ENCODE results near the gene SETD3. TPM values are rescaled to one million over a fixed set of nuclear protein-coding genes. Genes with fewer than 3 reads are reported as not detected.

Gene SETD3
- total and polyA plus RNA-seq, 2 donors (not counting 1 experiment from before 2014, with no cell fraction given) = 30.9 to 38.3 TPM

DNA sequence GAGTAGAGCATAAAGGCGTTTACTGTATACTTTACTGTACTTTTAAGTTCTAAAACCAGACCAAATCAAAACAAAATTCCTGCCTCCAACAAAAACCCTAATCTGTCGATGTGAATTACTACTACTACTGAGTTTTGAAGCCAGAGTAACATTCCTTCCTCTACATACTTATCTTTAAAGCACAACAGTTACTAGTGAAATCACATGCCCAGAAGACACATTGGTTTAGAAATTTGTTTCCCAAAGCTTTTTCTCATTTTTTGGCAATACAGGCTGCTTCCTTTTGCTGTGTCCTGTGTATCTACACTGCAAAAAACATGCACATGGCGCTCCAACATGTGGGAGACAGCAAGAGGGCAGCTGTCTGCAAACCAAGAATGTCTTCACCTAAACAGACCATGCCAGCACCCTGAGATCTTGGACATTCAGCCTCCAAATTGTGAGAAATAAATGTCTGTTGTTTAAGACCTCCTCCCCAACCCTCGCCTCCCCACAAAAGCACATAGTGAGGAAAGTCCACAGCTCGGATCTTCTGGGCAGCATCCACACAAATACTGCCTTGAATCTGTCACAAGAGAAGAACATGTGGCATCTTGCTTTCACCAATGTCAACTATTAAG is 21.1 kb downstream of the SETD3 start:
- no peaks in the 10 kb centered on the region for H3K79me2 ChIP-seq (ENCODE audit: control insufficient read depth, insufficient read depth, low read length)
- peaks cover 1% of the 10 kb centered on the region for H3K36me3 ChIP-seq (ENCODE audit: control insufficient read depth, insufficient read depth, low read length)
- no peak overlapping the region for H3K4me3 ChIP-seq (replicated peaks in 1 of 4; ENCODE audit: control extremely low read depth in 1 of 4, insufficient read depth in 1 of 4, low read depth in 3 of 4, low read length in 4 of 4)
- no peak for DNase-seq (ENCODE audit: low read depth in 2 of 2)
- no peaks in the 10 kb centered on the region for H3K27me3 ChIP-seq (ENCODE audit: control insufficient read depth, insufficient read depth, low read length)
- no peak overlapping the region for H2AFZ ChIP-seq (ENCODE audit: low read length)
- H3K9me3 ChIP-seq (ENCODE audit: control insufficient read depth, insufficient read depth, low read depth, low read length) = no peaks in the 10 kb centered on the region
- no peaks in the 10 kb centered on the region for H4K20me1 ChIP-seq (ENCODE audit: control insufficient read depth, extremely low read depth, insufficient read depth, low read length)
- no peaks in the 10 kb centered on the region for H3K4me1 ChIP-seq (ENCODE audit: control insufficient read depth, extremely low read depth, insufficient read depth, low read length)
- no peak for TF ChIP-seq EZH2 (IDR thresholded peaks at IDR 0.05; ENCODE audit: low read length, missing control alignments)
- TF ChIP-seq, protein P1, sequence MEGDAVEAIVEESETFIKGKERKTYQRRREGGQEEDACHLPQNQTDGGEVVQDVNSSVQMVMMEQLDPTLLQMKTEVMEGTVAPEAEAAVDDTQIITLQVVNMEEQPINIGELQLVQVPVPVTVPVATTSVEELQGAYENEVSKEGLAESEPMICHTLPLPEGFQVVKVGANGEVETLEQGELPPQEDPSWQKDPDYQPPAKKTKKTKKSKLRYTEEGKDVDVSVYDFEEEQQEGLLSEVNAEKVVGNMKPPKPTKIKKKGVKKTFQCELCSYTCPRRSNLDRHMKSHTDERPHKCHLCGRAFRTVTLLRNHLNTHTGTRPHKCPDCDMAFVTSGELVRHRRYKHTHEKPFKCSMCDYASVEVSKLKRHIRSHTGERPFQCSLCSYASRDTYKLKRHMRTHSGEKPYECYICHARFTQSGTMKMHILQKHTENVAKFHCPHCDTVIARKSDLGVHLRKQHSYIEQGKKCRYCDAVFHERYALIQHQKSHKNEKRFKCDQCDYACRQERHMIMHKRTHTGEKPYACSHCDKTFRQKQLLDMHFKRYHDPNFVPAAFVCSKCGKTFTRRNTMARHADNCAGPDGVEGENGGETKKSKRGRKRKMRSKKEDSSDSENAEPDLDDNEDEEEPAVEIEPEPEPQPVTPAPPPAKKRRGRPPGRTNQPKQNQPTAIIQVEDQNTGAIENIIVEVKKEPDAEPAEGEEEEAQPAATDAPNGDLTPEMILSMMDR (conservative IDR thresholded peaks at IDR 0.05 in 1 of 2, IDR thresholded peaks at IDR 0.05 in 1 of 2; ENCODE audit: low read depth in 1 of 2, low read length in 2 of 2) = no peak
- no peak overlapping the region for H3K4me2 ChIP-seq (ENCODE audit: extremely low read depth, insufficient read depth, low read length)
- no peak overlapping the region for H3K27ac ChIP-seq (ENCODE audit: insufficient read depth, low read length)
- no peak overlapping the region for H3K9ac ChIP-seq (ENCODE audit: insufficient read depth, low read length)

DNA sequence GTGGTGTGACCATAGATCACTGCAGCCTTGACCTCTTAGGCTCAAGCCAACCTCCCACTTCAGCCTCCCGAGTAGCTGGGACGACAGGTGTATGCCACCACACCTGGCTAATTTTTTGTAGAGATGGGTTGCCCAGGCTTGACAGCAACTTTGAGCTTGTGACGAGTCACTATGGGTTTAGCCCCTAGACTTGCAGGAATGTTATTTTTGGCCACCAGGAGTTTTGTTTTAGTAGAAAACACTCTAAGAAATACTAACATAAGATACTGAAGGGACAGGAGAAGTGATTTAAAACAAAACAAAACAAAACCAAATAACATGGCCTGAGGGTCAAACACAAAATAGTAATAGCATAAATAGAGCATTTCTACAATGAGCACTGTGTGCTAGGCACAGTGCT is 26.4 kb downstream of the SETD3 start:
- Histone ChIP-seq H3K4me3 (replicated peaks in 1 of 4; ENCODE audit: control extremely low read depth in 1 of 4, insufficient read depth in 1 of 4, low read depth in 3 of 4, low read length in 4 of 4) (no peak overlapping the region), H3K4me2 (ENCODE audit: extremely low read depth, insufficient read depth, low read length) (no peak overlapping the region), H3K79me2 (ENCODE audit: control insufficient read depth, insufficient read depth, low read length) (no peaks in the 10 kb centered on the region), H3K27me3 (ENCODE audit: control insufficient read depth, insufficient read depth, low read length) (no peaks in the 10 kb centered on the region), H3K27ac (ENCODE audit: insufficient read depth, low read length) (no peak overlapping the region), H3K9ac (ENCODE audit: insufficient read depth, low read length) (no peak overlapping the region), H3K36me3 (ENCODE audit: control insufficient read depth, insufficient read depth, low read length) (peaks cover 1% of the 10 kb centered on the region), H3K9me3 (ENCODE audit: control insufficient read depth, insufficient read depth, low read depth, low read length) (no peaks in the 10 kb centered on the region), H3K4me1 (ENCODE audit: control insufficient read depth, extremely low read depth, insufficient read depth, low read length) (no peaks in the 10 kb centered on the region), H2AFZ (ENCODE audit: low read length) (no peak overlapping the region), H4K20me1 (ENCODE audit: control insufficient read depth, extremely low read depth, insufficient read depth, low read length) (no peaks in the 10 kb centered on the region)
- no peak for TF ChIP-seq EZH2 (IDR thresholded peaks at IDR 0.05; ENCODE audit: low read length, missing control alignments)
- TF ChIP-seq, protein P1 (conservative IDR thresholded peaks at IDR 0.05 in 1 of 2, IDR thresholded peaks at IDR 0.05 in 1 of 2; ENCODE audit: low read depth in 1 of 2, low read length in 2 of 2) = no peak
- peak in 1 of 2 donors; percentile 28 for DNase-seq (ENCODE audit: low read depth in 2 of 2)

DNA sequence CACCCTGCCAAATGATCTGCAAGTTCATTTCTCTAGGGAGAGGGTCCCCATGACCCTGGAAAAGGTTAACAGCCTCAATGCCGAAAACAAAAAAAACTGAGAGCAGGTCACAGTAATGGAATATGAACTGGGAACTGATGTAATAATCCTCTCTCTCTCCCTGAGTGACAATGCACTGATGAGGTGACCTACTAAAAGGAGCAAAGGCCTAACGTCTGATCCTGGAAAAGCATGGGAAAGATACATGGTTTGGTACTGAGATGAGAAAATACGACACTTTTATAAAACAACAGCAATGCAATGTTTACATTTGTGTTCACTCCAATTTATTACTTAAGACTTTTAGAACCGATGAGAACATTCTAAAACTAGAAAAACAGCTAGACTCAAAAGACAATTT is 27.7 kb downstream of the SETD3 start:
- H2AFZ ChIP-seq (ENCODE audit: low read length) = no peak overlapping the region
- H3K4me2 ChIP-seq (ENCODE audit: extremely low read depth, insufficient read depth, low read length) = no peak overlapping the region
- no peak overlapping the region for H3K9ac ChIP-seq (ENCODE audit: insufficient read depth, low read length)
- H3K4me1 ChIP-seq (ENCODE audit: control insufficient read depth, extremely low read depth, insufficient read depth, low read length) = no peaks in the 10 kb centered on the region
- H4K20me1 ChIP-seq (ENCODE audit: control insufficient read depth, extremely low read depth, insufficient read depth, low read length) = no peaks in the 10 kb centered on the region
- H3K9me3 ChIP-seq (ENCODE audit: control insufficient read depth, insufficient read depth, low read depth, low read length) = no peaks in the 10 kb centered on the region
- peaks cover 1% of the 10 kb centered on the region for H3K36me3 ChIP-seq (ENCODE audit: control insufficient read depth, insufficient read depth, low read length)
- no peak overlapping the region for H3K27ac ChIP-seq (ENCODE audit: insufficient read depth, low read length)
- DNase-seq (ENCODE audit: low read depth in 2 of 2) = peak in 1 of 2 donors; percentile 19
- no peaks in the 10 kb centered on the region for H3K27me3 ChIP-seq (ENCODE audit: control insufficient read depth, insufficient read depth, low read length)
- no peak overlapping the region for H3K4me3 ChIP-seq (replicated peaks in 1 of 4; ENCODE audit: control extremely low read depth in 1 of 4, insufficient read depth in 1 of 4, low read depth in 3 of 4, low read length in 4 of 4)
- H3K79me2 ChIP-seq (ENCODE audit: control insufficient read depth, insufficient read depth, low read length) = no peaks in the 10 kb centered on the region
- TF ChIP-seq EZH2 (IDR thresholded peaks at IDR 0.05; ENCODE audit: low read length, missing control alignments) = no peak
- TF ChIP-seq, protein P1 (conservative IDR thresholded peaks at IDR 0.05 in 1 of 2, IDR thresholded peaks at IDR 0.05 in 1 of 2; ENCODE audit: low read depth in 1 of 2, low read length in 2 of 2) = no peak
